ENCODE results near the gene SRL.

GRCh38 chr16:4179020-4179419, 62.9 kb downstream of the SRL start:
- TF ChIP-seq CTCF (conservative IDR thresholded peaks at IDR 0.05; ENCODE audit: low read length) (no peak), EZH2phosphoT487 (IDR thresholded peaks at IDR 0.05; ENCODE audit: borderline replicate concordance) (no peak)
